IMR-90 (cell line): ENCODE results near the gene TSHZ3.

ENCODE experiments used
- TF ChIP-seq, protein P1 (sequence below): fragments of 150-350 bp; IDR thresholded peaks from 2 replicates; pipeline ENCODE4 v1.6.1; 2016; ENCODE audit warnings: low read depth, mild to moderate bottlenecking, low read length, moderate library complexity, borderline replicate concordance
- TF ChIP-seq, protein P2 (sequence below): conservative IDR thresholded peaks from 2 replicates; pipeline ENCODE4 v1.5.1; 2012; ENCODE audit warnings: mild to moderate bottlenecking, low read depth, low read length, improper control_type of control experiment
- TF ChIP-seq, protein P3 (sequence below): fragments of 150-350 bp; IDR thresholded peaks from 2 replicates; pipeline ENCODE4 v1.6.1; 2017; ENCODE audit warnings: mild to moderate bottlenecking, antibody characterized with exemption, low read length, low read depth

DNA sequence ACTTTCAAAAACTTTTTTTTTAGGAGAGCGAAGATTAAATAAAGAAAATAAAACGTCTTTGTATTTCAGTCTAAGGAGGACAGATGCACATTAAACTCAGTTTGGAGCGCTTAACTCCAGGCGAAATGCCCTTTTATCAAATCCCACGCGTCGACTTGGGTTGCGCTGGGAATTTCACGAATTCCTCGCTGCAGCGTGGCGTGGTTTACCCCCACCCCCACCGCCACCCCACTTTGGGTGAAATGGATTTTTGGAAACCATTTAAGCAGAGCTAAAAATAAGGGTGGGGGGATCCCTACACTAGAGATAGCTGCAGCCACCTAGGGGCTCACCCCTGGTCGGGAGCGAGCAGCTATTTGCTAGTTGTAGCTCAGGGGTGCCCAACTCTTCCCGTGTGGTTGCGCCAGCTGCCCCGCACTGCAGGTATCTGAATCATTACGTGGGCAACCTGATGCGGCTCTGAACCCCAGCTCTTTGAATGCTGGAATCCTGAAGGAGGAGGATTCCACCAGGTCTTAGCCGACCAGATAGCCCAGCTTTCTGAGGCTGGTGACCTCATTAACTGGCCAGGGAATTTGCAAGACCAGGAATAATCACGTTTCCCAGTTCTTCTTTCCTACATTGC is 6.5 kb upstream of the TSHZ3 start:
- TF ChIP-seq, protein P1, sequence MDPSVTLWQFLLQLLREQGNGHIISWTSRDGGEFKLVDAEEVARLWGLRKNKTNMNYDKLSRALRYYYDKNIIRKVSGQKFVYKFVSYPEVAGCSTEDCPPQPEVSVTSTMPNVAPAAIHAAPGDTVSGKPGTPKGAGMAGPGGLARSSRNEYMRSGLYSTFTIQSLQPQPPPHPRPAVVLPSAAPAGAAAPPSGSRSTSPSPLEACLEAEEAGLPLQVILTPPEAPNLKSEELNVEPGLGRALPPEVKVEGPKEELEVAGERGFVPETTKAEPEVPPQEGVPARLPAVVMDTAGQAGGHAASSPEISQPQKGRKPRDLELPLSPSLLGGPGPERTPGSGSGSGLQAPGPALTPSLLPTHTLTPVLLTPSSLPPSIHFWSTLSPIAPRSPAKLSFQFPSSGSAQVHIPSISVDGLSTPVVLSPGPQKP = no peak
- TF ChIP-seq, protein P2, sequence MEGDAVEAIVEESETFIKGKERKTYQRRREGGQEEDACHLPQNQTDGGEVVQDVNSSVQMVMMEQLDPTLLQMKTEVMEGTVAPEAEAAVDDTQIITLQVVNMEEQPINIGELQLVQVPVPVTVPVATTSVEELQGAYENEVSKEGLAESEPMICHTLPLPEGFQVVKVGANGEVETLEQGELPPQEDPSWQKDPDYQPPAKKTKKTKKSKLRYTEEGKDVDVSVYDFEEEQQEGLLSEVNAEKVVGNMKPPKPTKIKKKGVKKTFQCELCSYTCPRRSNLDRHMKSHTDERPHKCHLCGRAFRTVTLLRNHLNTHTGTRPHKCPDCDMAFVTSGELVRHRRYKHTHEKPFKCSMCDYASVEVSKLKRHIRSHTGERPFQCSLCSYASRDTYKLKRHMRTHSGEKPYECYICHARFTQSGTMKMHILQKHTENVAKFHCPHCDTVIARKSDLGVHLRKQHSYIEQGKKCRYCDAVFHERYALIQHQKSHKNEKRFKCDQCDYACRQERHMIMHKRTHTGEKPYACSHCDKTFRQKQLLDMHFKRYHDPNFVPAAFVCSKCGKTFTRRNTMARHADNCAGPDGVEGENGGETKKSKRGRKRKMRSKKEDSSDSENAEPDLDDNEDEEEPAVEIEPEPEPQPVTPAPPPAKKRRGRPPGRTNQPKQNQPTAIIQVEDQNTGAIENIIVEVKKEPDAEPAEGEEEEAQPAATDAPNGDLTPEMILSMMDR = no peak
- TF ChIP-seq, protein P3, sequence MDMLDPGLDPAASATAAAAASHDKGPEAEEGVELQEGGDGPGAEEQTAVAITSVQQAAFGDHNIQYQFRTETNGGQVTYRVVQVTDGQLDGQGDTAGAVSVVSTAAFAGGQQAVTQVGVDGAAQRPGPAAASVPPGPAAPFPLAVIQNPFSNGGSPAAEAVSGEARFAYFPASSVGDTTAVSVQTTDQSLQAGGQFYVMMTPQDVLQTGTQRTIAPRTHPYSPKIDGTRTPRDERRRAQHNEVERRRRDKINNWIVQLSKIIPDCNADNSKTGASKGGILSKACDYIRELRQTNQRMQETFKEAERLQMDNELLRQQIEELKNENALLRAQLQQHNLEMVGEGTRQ = no peak
